Subcutaneous adipose tissue (tissue), 4 donors: Measurements from ENCODE around the gene TGFB3. TPM values are rescaled to one million over a fixed set of nuclear protein-coding genes. Genes with fewer than 3 reads are reported as not detected.

Experiments
- CTCF ChIP-seq: fragments of 450-650 bp; IDR thresholded peaks from one replicate; pipeline ENCODE4 v1.5.1; 2016; ENCODE audit warnings: low read depth, mild to moderate bottlenecking, control low read depth, antibody characterized with exemption, moderate library complexity
- total RNA-seq, 4 donors: library from RNA; depleted of rRNA; stranded (reverse); fragments of >200 nt; gene quantifications; one replicate each; pipeline ENCODE4 v1.1.0, GENCODE V29; 2016

Gene TGFB3
- total RNA-seq, 4 donors from 2014 or later: 2.3 to 10.9 (median 7.1) TPM

GRCh38 chr14:75979648-75980565, 1.9 kb downstream of the TGFB3 start:
- TF ChIP-seq CTCF: no peak

GRCh38 chr14:75979071-75979571, 2.7 kb downstream of the TGFB3 start:
- TF ChIP-seq CTCF: no peak

GRCh38 chr14:75978249-75978731, 3.5 kb downstream of the TGFB3 start:
- no peak for TF ChIP-seq CTCF

GRCh38 chr14:75977582-75977943, 4.2 kb downstream of the TGFB3 start:
- TF ChIP-seq CTCF: no peak

GRCh38 chr14:75976826-75977581, 4.8 kb downstream of the TGFB3 start:
- TF ChIP-seq CTCF: no peak

GRCh38 chr14:75972801-75973421, 8.9 kb downstream of the TGFB3 start:
- no peak for TF ChIP-seq CTCF
